IMR-90 (cell line): ENCODE results near the gene CCZ1B. TPM values are rescaled to one million over a fixed set of nuclear protein-coding genes. Genes with fewer than 3 reads are reported as not detected.
"Not testable (repeated sequence)": the region's sequence is repeated elsewhere in the genome, so short reads cannot be mapped to it uniquely, and the experiment has no call there.

Experiments
- ATAC-seq: fragments of 200-7000 bp; cut with Tn5 transposase; 2 replicates; pipeline ENCODE4 v1.9.1; 2020; ENCODE audit warnings: low read depth, mild to moderate bottlenecking, moderate library complexity
- BruUV-seq: library from RNA; stranded (reverse); fragments of 400-500 nt; replicated peaks from 2 replicates; lab custom pipeline; 2021; lab: Mats Ljungman, UMichigan
- CTCF ChIA-PET: fragments of 300-600 bp; formaldehyde crosslinking; extraction: SDS; loops from one replicate; lab custom pipeline; 2021; ENCODE audit warnings: antibody characterized with exemption; lab: Yijun Ruan, JAX
- POLR2A ChIA-PET: fragments of 300-600 bp; sonication (Branson Sonifier 250); formaldehyde crosslinking; loops from one replicate; lab custom pipeline; 2022; ENCODE audit warnings: antibody characterized with exemption; ENCODE audit not compliant: unreplicated experiment; lab: Charles Lee
- DNase-seq: peaks from one replicate; pipeline ENCODE4 v3.0.0; 2013
- H2AFZ ChIP-seq: replicated peaks from 2 replicates; pipeline ENCODE3; 2013; ENCODE audit warnings: low read length, mild to moderate bottlenecking; ENCODE audit not compliant: poor library complexity
- H2AK5ac ChIP-seq: 2 replicates; pipeline ENCODE4 v1.6.1; 2013; ENCODE audit warnings: low read depth, low read length, inconsistent platforms
- H2AK9ac ChIP-seq: replicated peaks from 2 replicates; pipeline ENCODE3; 2013; ENCODE audit warnings: mild to moderate bottlenecking, low read depth, low read length, moderate library complexity; ENCODE audit not compliant: poor library complexity
- H2BK120ac ChIP-seq: 2 replicates; pipeline ENCODE4 v1.6.1; 2013; ENCODE audit warnings: low read depth, low read length, inconsistent platforms
- H2BK15ac ChIP-seq: 3 replicates; pipeline ENCODE4 v1.6.1; 2013; ENCODE audit warnings: low read depth, low read length, inconsistent platforms
- H2BK20ac ChIP-seq: 2 replicates; pipeline ENCODE4 v1.6.1; 2013; ENCODE audit warnings: low read depth, mild to moderate bottlenecking, inconsistent platforms, low read length, moderate library complexity
- H2BK5ac ChIP-seq: 2 replicates; pipeline ENCODE4 v1.6.1; 2013; ENCODE audit warnings: mild to moderate bottlenecking, low read depth, low read length, inconsistent platforms; ENCODE audit not compliant: poor library complexity, severe bottlenecking
- H3K14ac ChIP-seq: replicated peaks from 2 replicates; pipeline ENCODE4 v1.6.1; 2013; ENCODE audit warnings: low read depth, low read length, inconsistent platforms
- H3K18ac ChIP-seq: 2 replicates; pipeline ENCODE4 v1.6.1; 2013; ENCODE audit warnings: low read depth, low read length, control low read depth
- H3K23ac ChIP-seq: 2 replicates; pipeline ENCODE4 v1.6.1; 2013; ENCODE audit warnings: low read depth, low read length, inconsistent platforms
- H3K27ac ChIP-seq: 2 replicates; pipeline ENCODE4 v1.5.1; 2013; ENCODE audit warnings: mild to moderate bottlenecking, control low read depth, low read length; ENCODE audit not compliant: insufficient read depth
- H3K27me3 ChIP-seq: 2 replicates; pipeline ENCODE4 v1.6.1; 2013; ENCODE audit warnings: low read length; ENCODE audit not compliant: control insufficient read depth, insufficient read depth
- H3K36me3 ChIP-seq: 2 replicates; pipeline ENCODE4 v1.6.1; 2013; ENCODE audit warnings: low read length, mixed read lengths; ENCODE audit not compliant: control insufficient read depth, insufficient read depth
- H3K4ac ChIP-seq: 2 replicates; pipeline ENCODE4 v1.6.1; 2013; ENCODE audit warnings: low read depth, low read length, inconsistent platforms
- H3K4me1 ChIP-seq: 2 replicates; pipeline ENCODE4 v1.6.1; 2013; ENCODE audit warnings: low read length, mixed read lengths; ENCODE audit not compliant: control insufficient read depth, insufficient read depth
- H3K4me2 ChIP-seq: 2 replicates; pipeline ENCODE4 v1.6.1; 2013; ENCODE audit warnings: low read depth, mild to moderate bottlenecking, control low read depth, low read length, moderate library complexity
- H3K4me3 ChIP-seq: 2 replicates; pipeline ENCODE4 v1.5.1; 2013; ENCODE audit warnings: low read depth, mild to moderate bottlenecking, control low read depth, low read length, moderate library complexity; ENCODE audit not compliant: insufficient read depth
- H3K56ac ChIP-seq: 2 replicates; pipeline ENCODE4 v1.6.1; 2013; ENCODE audit warnings: low read length, inconsistent platforms; ENCODE audit not compliant: insufficient read depth; ENCODE audit errors: extremely low read depth
- H3K79me1 ChIP-seq, 2 experiments: 2 replicates each; pipeline ENCODE4 v1.6.1; 2013; ENCODE audit warnings: low read length in 2 of 2, inconsistent platforms in 1 of 2, low read depth in 1 of 2
- H3K9ac ChIP-seq: 2 replicates; pipeline ENCODE4 v1.6.1; 2013; ENCODE audit warnings: low read depth, low read length, control low read depth
- H3K9me1 ChIP-seq: 2 replicates; pipeline ENCODE4 v1.6.1; 2013; ENCODE audit warnings: low read length, inconsistent platforms; ENCODE audit not compliant: insufficient read depth
- H3K9me3 ChIP-seq: 2 replicates; pipeline ENCODE4 v1.6.1; 2013; ENCODE audit warnings: low read length; ENCODE audit not compliant: control insufficient read depth, insufficient read depth
- H4K20me1 ChIP-seq: 2 replicates; pipeline ENCODE4 v1.6.1; 2013; ENCODE audit warnings: low read length, inconsistent platforms; ENCODE audit not compliant: insufficient read depth
- H4K5ac ChIP-seq: 2 replicates; pipeline ENCODE4 v1.6.1; 2013; ENCODE audit warnings: mild to moderate bottlenecking, low read depth, low read length, control low read depth
- H4K8ac ChIP-seq, 2 experiments: 2 replicates each; pipeline ENCODE4 v1.6.1; 2013; ENCODE audit warnings: low read depth in 2 of 2, low read length in 2 of 2, control low read depth in 1 of 2, inconsistent platforms in 1 of 2
- H4K91ac ChIP-seq: 2 replicates; pipeline ENCODE4 v1.6.1; 2013; ENCODE audit warnings: low read depth, low read length, inconsistent platforms; ENCODE audit not compliant: insufficient read depth
- CTCF ChIP-seq: conservative IDR thresholded peaks from 2 replicates; pipeline ENCODE4 v1.5.1; 2012; ENCODE audit warnings: mild to moderate bottlenecking, low read depth, low read length, improper control_type of control experiment
- RAD21 ChIP-seq: IDR thresholded peaks from 2 replicates; pipeline ENCODE4 v1.6.1; 2012; ENCODE audit warnings: low read length, improper control_type of control experiment
- SMC3 ChIP-seq: fragments of 150-350 bp; IDR thresholded peaks from 2 replicates; pipeline ENCODE4 v1.6.1; 2016; ENCODE audit warnings: low read depth, mild to moderate bottlenecking, antibody characterized with exemption, low read length, moderate library complexity
- WGBS, 2 experiments: methylation state at CpG; one replicate each; pipeline versions ENCODE4 v1.1.5 to v1.1.7; 2013; ENCODE audit warnings: missing lambda C conversion rate in 2 of 2; ENCODE audit not compliant: insufficient read length in 1 of 2; ENCODE audit errors: extremely low coverage in 2 of 2; 5-methylcytosine and 5-hydroxymethylcytosine counted together
- dilution Hi-C: fragments of 300-500 bp; cut with HindIII; formaldehyde crosslinking; loops from one replicate; pipeline ENCODE4 v1.14.3; 2018; ENCODE audit warnings: low sequenced_read_pairs; ENCODE audit not compliant: unreplicated experiment
- in situ Hi-C: fragments of 300-500 bp; cut with MboI; formaldehyde crosslinking; loops from 3 replicates; pipeline ENCODE4 v1.14.3; 2019; ENCODE audit warnings: low sequenced_read_pairs, inconsistent platforms, mixed read lengths
- intact Hi-C: fragments of 100-400 bp; cut with micrococcal nuclease; formaldehyde crosslinking; loops from 2 replicates; pipeline ENCODE4 v1.10.0; 2022
- polyA plus RNA-seq, 3 experiments: library from polyadenylated mRNA; depleted of rRNA; stranded (reverse); fragments of >200 nt; gene quantifications; 2 replicates each; pipeline ENCODE4 v1.2.3, GENCODE V29; 2012; ENCODE audit warnings: low replicate concordance in 1 of 3
- total RNA-seq: library from RNA; depleted of rRNA; stranded (reverse); fragments of >200 nt; gene quantifications from 2 replicates; pipeline ENCODE4 v1.2.3, GENCODE V29; 2012

CCZ1B gene
- total and polyA plus RNA-seq, 2 of the 4 experiments (the other 2 are of a cell fraction): 25.5 to 41.0 TPM

DNA sequence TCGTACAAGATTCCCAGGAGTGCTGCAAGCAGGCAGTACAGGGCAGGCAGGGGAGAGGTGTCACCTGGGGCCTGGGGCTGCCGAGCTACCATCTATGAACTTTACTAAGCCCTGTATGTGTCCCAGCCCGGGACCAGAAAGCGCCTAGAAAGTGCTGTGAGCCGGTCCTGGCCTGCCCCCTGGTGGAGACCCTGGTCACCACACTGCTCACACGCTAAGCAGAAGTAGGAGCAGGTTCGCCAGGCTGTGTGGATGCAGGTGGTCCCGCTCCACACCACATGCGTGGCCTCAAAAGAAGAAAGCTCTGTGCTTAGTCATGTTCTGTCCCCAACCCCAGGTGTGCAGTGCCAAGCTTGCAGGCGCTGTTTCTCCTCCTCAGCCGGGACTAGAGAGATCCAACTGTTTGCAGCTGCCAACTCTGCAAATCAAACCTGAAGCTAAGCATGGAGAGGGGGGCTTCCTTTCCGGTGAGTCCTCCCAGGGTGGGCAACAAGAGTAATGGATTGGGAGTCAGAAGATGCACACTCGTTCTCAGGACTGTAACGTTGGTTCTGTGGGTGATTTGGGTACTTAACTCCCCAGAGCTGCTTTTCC lies 31.7 kb upstream of the CCZ1B start:
- H3K9me1 ChIP-seq, H3K9ac ChIP-seq, ATAC-seq, H3K56ac ChIP-seq, BruUV-seq, H2AK9ac ChIP-seq, H3K36me3 ChIP-seq, H2AK5ac ChIP-seq, H3K14ac ChIP-seq, H2BK15ac ChIP-seq, H3K27ac ChIP-seq, H4K8ac ChIP-seq, H3K9me3 ChIP-seq, H4K5ac ChIP-seq, in situ Hi-C loops, H3K4ac ChIP-seq, CTCF ChIA-PET, dilution Hi-C loops, H3K27me3 ChIP-seq, H3K18ac ChIP-seq, H3K4me3 ChIP-seq, POLR2A ChIA-PET, H2BK120ac ChIP-seq, H4K20me1 ChIP-seq, H2BK5ac ChIP-seq, H2AFZ ChIP-seq, H3K79me1 ChIP-seq, H2BK20ac ChIP-seq, H3K23ac ChIP-seq, H3K4me2 ChIP-seq, H3K4me1 ChIP-seq, H4K91ac ChIP-seq: not testable (repeated sequence)
- WGBS, 2 experiments: 0% methylated on average over 1 of the region's 14 CpGs; no CpG with 5 or more reads in 1 of the 2 experiments
- DNase-seq: peak; percentile 11
- TF ChIP-seq CTCF (peak; percentile 48), RAD21 (peak; percentile 56), SMC3 (peak; percentile 26; the same call in 1 of the 2 replicates)
- intact Hi-C loops: loop anchor here (1.0 kb wide), 1 partner anchor 342 kb away; no protein-coding TSS in a partner anchor

- H2BK5ac ChIP-seq, dilution Hi-C loops, H3K36me3 ChIP-seq, H4K91ac ChIP-seq, H3K14ac ChIP-seq, H3K4ac ChIP-seq, H2AK5ac ChIP-seq, in situ Hi-C loops, intact Hi-C loops, H3K79me1 ChIP-seq, H3K4me1 ChIP-seq, H3K9ac ChIP-seq, H4K8ac ChIP-seq, H3K56ac ChIP-seq, H4K5ac ChIP-seq, H3K4me2 ChIP-seq, H3K9me3 ChIP-seq, H2BK120ac ChIP-seq, H2AFZ ChIP-seq, BruUV-seq, H3K27ac ChIP-seq, CTCF ChIA-PET, H2BK15ac ChIP-seq, H4K20me1 ChIP-seq, H3K23ac ChIP-seq, H3K27me3 ChIP-seq, H3K9me1 ChIP-seq, ATAC-seq, H2AK9ac ChIP-seq, H2BK20ac ChIP-seq, H3K18ac ChIP-seq, DNase-seq, POLR2A ChIA-PET: not testable (repeated sequence)
- H3K4me3 ChIP-seq: peak overlapping the region; percentile 36; the same call in 1 of the 2 replicates
- no CpG with 5 or more reads among the region's 47 CpGs for WGBS, 2 experiments
Measured at GRCh38 chr7:6855563-6856131, 29.6 kb upstream of the CCZ1B start.
